Glutamatergic neuron (in vitro differentiated cells): ENCODE results near the gene NMUR1. TPM values are rescaled to one million over a fixed set of nuclear protein-coding genes. Genes with fewer than 3 reads are reported as not detected.

ENCODE experiments used
- DNase-seq: peaks from one replicate; pipeline ENCODE4 v3.0.0; 2022
- H3K27ac Mint-ChIP-seq: one replicate; pipeline ENCODE4 v1.8.0; 2020; ENCODE audit warnings: mild to moderate bottlenecking, mixed read lengths, inconsistent platforms; ENCODE audit not compliant: unreplicated experiment
- H3K27me3 Mint-ChIP-seq: one replicate; pipeline ENCODE4 v1.8.0; 2020; ENCODE audit warnings: mild to moderate bottlenecking, moderate library complexity, mixed read lengths, inconsistent platforms; ENCODE audit not compliant: unreplicated experiment
- H3K36me3 Mint-ChIP-seq: one replicate; pipeline ENCODE4 v1.8.0; 2020; ENCODE audit warnings: mild to moderate bottlenecking, mixed read lengths, inconsistent platforms; ENCODE audit not compliant: unreplicated experiment
- H3K4me1 Mint-ChIP-seq: one replicate; pipeline ENCODE4 v1.8.0; 2020; ENCODE audit warnings: mild to moderate bottlenecking, low read depth, mixed read lengths, inconsistent platforms; ENCODE audit not compliant: unreplicated experiment
- H3K4me3 Mint-ChIP-seq: one replicate; pipeline ENCODE4 v1.8.0; 2020; ENCODE audit warnings: mild to moderate bottlenecking, mixed read lengths, inconsistent platforms; ENCODE audit not compliant: unreplicated experiment
- H3K9me3 Mint-ChIP-seq: one replicate; pipeline ENCODE4 v1.8.0; 2020; ENCODE audit warnings: mild to moderate bottlenecking, moderate library complexity, mixed read lengths, inconsistent platforms; ENCODE audit not compliant: unreplicated experiment
- CTCF ChIP-seq: fragments of 200-600 bp; sonication (generic); IDR thresholded peaks from one replicate; pipeline ENCODE4 v1.5.0; 2021; ENCODE audit not compliant: partially characterized antibody, unreplicated experiment
- total RNA-seq: library from RNA; stranded (reverse); fragmentation: NEBNext Ultra II Directional; extraction: Animal tissue kit (Norgen Biotek cat#: 25700); gene quantifications from one replicate; pipeline ENCODE4 v1.2.1, GENCODE V29; 2021; ENCODE audit not compliant: unreplicated experiment

NMUR1 gene
- total RNA-seq, 1 donor from 2014 or later = 0.32 TPM

GRCh38 chr2:231479455-231479854 is 50.8 kb downstream of the NMUR1 start:
- Mint-ChIP-seq H3K36me3 (no peaks in the 10 kb centered on the region), H3K9me3 (peaks cover 4% of the 10 kb centered on the region), H3K27ac (no peak overlapping the region), H3K4me1 (peaks cover 5% of the 10 kb centered on the region), H3K27me3 (no peaks in the 10 kb centered on the region), H3K4me3 (no peak overlapping the region)
- TF ChIP-seq CTCF = no peak
- DNase-seq = no peak

GRCh38 chr2:231476920-231477319 is 53.3 kb downstream of the NMUR1 start:
- Mint-ChIP-seq H3K9me3 (peaks cover 4% of the 10 kb centered on the region), H3K36me3 (no peaks in the 10 kb centered on the region), H3K27me3 (peaks cover 1% of the 10 kb centered on the region), H3K4me3 (no peak overlapping the region), H3K27ac (no peak overlapping the region), H3K4me1 (peaks cover 5% of the 10 kb centered on the region)
- TF ChIP-seq CTCF = no peak
- DNase-seq = no peak

GRCh38 chr2:231475965-231476364 is 54.3 kb downstream of the NMUR1 start:
- peaks cover 5% of the 10 kb centered on the region for H3K4me1 Mint-ChIP-seq
- H3K27ac Mint-ChIP-seq = no peak overlapping the region
- no peak for TF ChIP-seq CTCF
- no peaks in the 10 kb centered on the region for H3K36me3 Mint-ChIP-seq
- H3K4me3 Mint-ChIP-seq = no peak overlapping the region
- H3K9me3 Mint-ChIP-seq = peaks cover 4% of the 10 kb centered on the region
- H3K27me3 Mint-ChIP-seq = peaks cover 1% of the 10 kb centered on the region
- no peak for DNase-seq

Other genes with a start within 250 kb of the NMUR1 start
- gene B3GNT7, start 134.7 kb downstream of the NMUR1 start, total RNA-seq = 0.27 TPM
- gene NCL, start 66.0 kb downstream of the NMUR1 start, total RNA-seq = 320 TPM
- not detected for gene TEX44, start 62.4 kb upstream of the NMUR1 start, total RNA-seq
- gene PTMA, start 178.1 kb upstream of the NMUR1 start, total RNA-seq = 948 TPM